H1 (cell line): ENCODE results near the gene TP53RK. TPM values are rescaled to one million over a fixed set of nuclear protein-coding genes. Genes with fewer than 3 reads are reported as not detected.

Experiments
- CTCF ChIA-PET: fragments of 300-600 bp; sonication (Branson Sonifier 250); formaldehyde crosslinking; loops from one replicate; lab custom pipeline; 2021; ENCODE audit not compliant: partially characterized antibody; lab: Charles Lee
- POLR2A ChIA-PET: fragments of 300-600 bp; sonication (Branson Sonifier 250); formaldehyde crosslinking; loops from one replicate; lab custom pipeline; 2021; ENCODE audit warnings: inconsistent platforms; ENCODE audit not compliant: partially characterized antibody; lab: Charles Lee
- DNase-seq, 2 experiments: peaks; one replicate each; pipeline versions ENCODE4 v3.0.0 to v3.0.0-alpha.2; 2010 to 2022; ENCODE audit warnings: low spot score in 2 of 2, low read depth in 1 of 2, mixed read lengths in 1 of 2
- FAIRE-seq: peaks from 2 replicates; lab custom pipeline; 2011; peaks lifted over from hg19 to GRCh38; lab: Jason Lieb, UNC
- H2AFZ ChIP-seq: 2 replicates; pipeline ENCODE4 v1.8.1; 2012; ENCODE audit warnings: low read length, inconsistent platforms
- H2AK5ac ChIP-seq: 2 replicates; pipeline ENCODE4 v1.6.1; 2013; ENCODE audit warnings: low read depth, low read length
- H2BK120ac ChIP-seq: replicated peaks from 2 replicates; pipeline ENCODE3; 2013; ENCODE audit warnings: low read depth, low read length, inconsistent platforms
- H2BK12ac ChIP-seq: 2 replicates; pipeline ENCODE4 v1.6.1; 2013; ENCODE audit warnings: low read depth, low read length
- H2BK15ac ChIP-seq: 2 replicates; pipeline ENCODE4 v1.6.1; 2013; ENCODE audit warnings: low read length
- H2BK20ac ChIP-seq: 2 replicates; pipeline ENCODE4 v1.6.1; 2013; ENCODE audit warnings: low read length
- H2BK5ac ChIP-seq: 2 replicates; pipeline ENCODE4 v1.6.1; 2013; ENCODE audit warnings: low read depth, low read length
- H3K14ac ChIP-seq: 2 replicates; pipeline ENCODE4 v1.6.1; 2013; ENCODE audit warnings: inconsistent platforms; ENCODE audit not compliant: insufficient read length
- H3K18ac ChIP-seq: 2 replicates; pipeline ENCODE4 v1.6.1; 2013; ENCODE audit warnings: low read length; ENCODE audit errors: extremely low read depth
- H3K23ac ChIP-seq: 2 replicates; pipeline ENCODE4 v1.6.1; 2013; ENCODE audit warnings: inconsistent platforms; ENCODE audit not compliant: insufficient read length
- H3K23me2 ChIP-seq: 2 replicates; pipeline ENCODE4 v1.6.1; 2013; ENCODE audit warnings: low read depth, low read length
- H3K27ac ChIP-seq: 2 replicates; pipeline ENCODE4 v1.6.1; 2011; ENCODE audit warnings: low read depth, low read length, inconsistent platforms
- H3K27me3 ChIP-seq, 4 experiments: replicated peaks in 1 of 4; 1 replicate in 1 of 4; 2 replicates in 3 of 4; pipeline versions ENCODE4 v1.6.1 to v1.8.1; 2011 to 2013; ENCODE audit warnings: low read length in 3 of 4, mild to moderate bottlenecking in 3 of 4, inconsistent platforms in 2 of 4, mixed read lengths in 2 of 4, moderate library complexity in 1 of 4; ENCODE audit not compliant: control insufficient read depth in 3 of 4, insufficient read depth in 3 of 4; ENCODE audit errors: extremely low read depth in 1 of 4
- H3K36me3 ChIP-seq, 4 experiments: 2 replicates each; pipeline versions ENCODE4 v1.6.1 to v1.8.1; 2011 to 2013; ENCODE audit warnings: mild to moderate bottlenecking in 4 of 4, low read length in 3 of 4, moderate library complexity in 2 of 4, control low read depth in 1 of 4, inconsistent platforms in 1 of 4; ENCODE audit not compliant: insufficient read depth in 4 of 4, control insufficient read depth in 2 of 4
- H3K4ac ChIP-seq: replicated peaks from 2 replicates; pipeline ENCODE3; 2013; ENCODE audit warnings: low read length, low read depth, mixed read lengths, inconsistent platforms; ENCODE audit not compliant: insufficient read length
- H3K4me1 ChIP-seq, 4 experiments: replicated peaks in 1 of 4; 1 replicate in 1 of 4; 2 replicates in 3 of 4; pipeline versions ENCODE4 v1.6.1 to v1.8.1; 2011 to 2013; ENCODE audit warnings: low read length in 3 of 4, inconsistent platforms in 2 of 4, mixed read lengths in 1 of 4; ENCODE audit not compliant: insufficient read depth in 4 of 4, control insufficient read depth in 3 of 4
- H3K4me2 ChIP-seq, 2 experiments: 2 replicates each; pipeline versions ENCODE4 v1.6.1 to v1.8.1; 2011 to 2013; ENCODE audit warnings: low read depth in 2 of 2, low read length in 2 of 2, control low read depth in 1 of 2, inconsistent platforms in 1 of 2, mild to moderate bottlenecking in 1 of 2; ENCODE audit not compliant: insufficient read depth in 1 of 2
- H3K4me3 ChIP-seq, 4 experiments: fragments of 200-600, 300-600 bp in 1 of 4; sonication (generic), shearing (Covaris generic), sonication (Bioruptor Twin) in 1 of 4; 2 replicates each; pipeline versions ENCODE4 v1.5.1 to v1.8.1; 2011 to 2016; ENCODE audit warnings: low read length in 4 of 4, low read depth in 3 of 4, control low read depth in 2 of 4, inconsistent platforms in 2 of 4, mild to moderate bottlenecking in 2 of 4, mixed read lengths in 1 of 4, moderate library complexity in 1 of 4; ENCODE audit not compliant: insufficient read depth in 2 of 4; ENCODE audit errors: extremely low read depth in 1 of 4
- H3K56ac ChIP-seq: replicated peaks from 2 replicates; pipeline ENCODE3; 2013; ENCODE audit warnings: low read depth, mild to moderate bottlenecking, mixed read lengths, low read length, inconsistent platforms; ENCODE audit not compliant: insufficient read length
- H3K79me1 ChIP-seq: 2 replicates; pipeline ENCODE4 v1.6.1; 2013; ENCODE audit warnings: low read depth, low read length, control low read depth
- H3K79me2 ChIP-seq, 2 experiments: 2 replicates each; pipeline versions ENCODE4 v1.6.1 to v1.8.1; 2012 to 2013; ENCODE audit warnings: low read length in 2 of 2, mild to moderate bottlenecking in 2 of 2, inconsistent platforms in 1 of 2; ENCODE audit not compliant: insufficient read depth in 2 of 2, control insufficient read depth in 1 of 2
- H3K9ac ChIP-seq, 4 experiments: replicated peaks in 1 of 4; 1 replicate in 1 of 4; 2 replicates in 3 of 4; pipeline versions ENCODE4 v1.6.1 to v1.8.1; 2011 to 2013; ENCODE audit warnings: low read depth in 3 of 4, low read length in 3 of 4, control low read depth in 2 of 4, mild to moderate bottlenecking in 2 of 4, moderate library complexity in 2 of 4, inconsistent platforms in 1 of 4; ENCODE audit errors: extremely low read depth in 1 of 4
- H3K9me3 ChIP-seq, 2 experiments: 2 replicates each; pipeline versions ENCODE4 v1.6.1 to v1.8.1; 2012 to 2013; ENCODE audit warnings: mild to moderate bottlenecking in 2 of 2, moderate library complexity in 2 of 2, control low read depth in 1 of 2, inconsistent platforms in 1 of 2, low read depth in 1 of 2, low read length in 1 of 2, mixed read lengths in 1 of 2; ENCODE audit not compliant: insufficient read depth in 2 of 2
- H4K20me1 ChIP-seq, 2 experiments: replicated peaks in 1 of 2; 2 replicates each; pipeline versions ENCODE3 to v1.8.1; 2011 to 2013; ENCODE audit warnings: inconsistent platforms in 2 of 2, low read length in 2 of 2, mild to moderate bottlenecking in 1 of 2; ENCODE audit not compliant: insufficient read depth in 2 of 2, control insufficient read depth in 1 of 2
- H4K5ac ChIP-seq: 2 replicates; pipeline ENCODE4 v1.6.1; 2013; ENCODE audit warnings: low read length, low read depth, mixed read lengths, inconsistent platforms; ENCODE audit not compliant: insufficient read length
- H4K8ac ChIP-seq: 2 replicates; pipeline ENCODE4 v1.8.0; 2013; ENCODE audit warnings: mild to moderate bottlenecking, moderate library complexity, low read length, inconsistent platforms; ENCODE audit not compliant: insufficient read depth; ENCODE audit errors: extremely low read depth
- H4K91ac ChIP-seq: replicated peaks from 2 replicates; pipeline ENCODE3; 2013; ENCODE audit warnings: low read length, mixed read lengths, inconsistent platforms; ENCODE audit not compliant: insufficient read length
- ASH2L ChIP-seq: fragments of 200-600, 300-600 bp; sonication (generic); IDR thresholded peaks from one replicate; pipeline ENCODE4 v1.7.1; 2017; ENCODE audit warnings: low read length
- NRF1 ChIP-seq: IDR thresholded peaks from 2 replicates; pipeline ENCODE4 v1.6.1; 2011; ENCODE audit warnings: mild to moderate bottlenecking, low read depth, low read length, improper control_type of control experiment
- PHF8 ChIP-seq: fragments of 200-600 bp; sonication (generic); conservative IDR thresholded peaks from 2 replicates; pipeline ENCODE4 v1.7.1; 2012; ENCODE audit warnings: low read depth, mild to moderate bottlenecking, inconsistent platforms, low read length, moderate library complexity
- POLR2A ChIP-seq, 2 experiments: IDR thresholded peaks; 1 replicate in 1 of 2; 2 replicates in 1 of 2; pipeline ENCODE4 v1.6.1; 2011; ENCODE audit warnings: low read depth in 2 of 2, low read length in 2 of 2, mild to moderate bottlenecking in 2 of 2; ENCODE audit errors: control extremely low read depth in 1 of 2
- POLR2AphosphoS5 ChIP-seq: IDR thresholded peaks from 2 replicates; pipeline ENCODE4 v1.6.1; 2011; ENCODE audit warnings: low read depth, low read length
- RNF2 ChIP-seq: fragments of 200-900, 300-1000 bp; sonication (generic); IDR thresholded peaks from 2 replicates; pipeline ENCODE4 v1.7.1; 2016; ENCODE audit warnings: borderline replicate concordance, low read depth, mild to moderate bottlenecking, antibody characterized with exemption, low read length; ENCODE audit not compliant: poor library complexity, severe bottlenecking; ENCODE audit errors: missing control alignments
- SIRT6 ChIP-seq: IDR thresholded peaks from one replicate; pipeline ENCODE4 v1.7.1; 2012; ENCODE audit warnings: low read length, inconsistent platforms
- SP1 ChIP-seq: IDR thresholded peaks from 2 replicates; pipeline ENCODE4 v1.6.1; 2011; ENCODE audit warnings: low read depth, low read length
- SRF ChIP-seq: IDR thresholded peaks from 2 replicates; pipeline ENCODE4 v1.6.1; 2011; ENCODE audit warnings: mild to moderate bottlenecking, low read depth, low read length, moderate library complexity
- TAF1 ChIP-seq: IDR thresholded peaks from 2 replicates; pipeline ENCODE4 v1.6.1; 2011; ENCODE audit warnings: mild to moderate bottlenecking, low read depth, low read length
- TAF7 ChIP-seq: optimal IDR thresholded peaks from 2 replicates; pipeline ENCODE3; 2011; ENCODE audit warnings: low read depth, mild to moderate bottlenecking, inconsistent platforms, low read length, moderate library complexity, borderline replicate concordance
- USF2 ChIP-seq: IDR thresholded peaks from 2 replicates; pipeline ENCODE4 v1.6.1; 2011; ENCODE audit warnings: low read length, improper control_type of control experiment
- WGBS, 2 experiments: shearing (Covaris generic) in 1 of 2; methylation state at CpG; one replicate each; pipeline versions ENCODE4 v1.1.6 to v1.1.7; 2013 to 2015; ENCODE audit warnings: low lambda C conversion rate in 2 of 2, mixed read lengths in 2 of 2, inconsistent platforms in 1 of 2, low coverage in 1 of 2, missing lambda C conversion rate in 1 of 2; ENCODE audit not compliant: insufficient replicate concordance in 2 of 2, insufficient coverage in 1 of 2, insufficient read length in 1 of 2; ENCODE audit errors: extremely low coverage in 1 of 2, missing lambda C conversion rate in 1 of 2; 5-methylcytosine and 5-hydroxymethylcytosine counted together
- polyA plus RNA-seq, 7 experiments: library from polyadenylated mRNA; depleted of rRNA in 3 of 7; stranded (reverse) in 5 of 7; unstranded in 2 of 7; fragments of >200 nt in 5 of 7; fragments of 200-250 nt in 2 of 7; gene quantifications; 1 replicate in 5 of 7; 2 replicates in 1 of 7; 4 replicates in 1 of 7; pipeline versions ENCODE4 v1.2.1 to v1.2.3, GENCODE V29; 2011 to 2013; ENCODE audit warnings: missing spikeins in 2 of 7, mixed read lengths in 2 of 7
- total RNA-seq: library from RNA; stranded (reverse); fragmentation: NEBNext Ultra II Directional; extraction: Animal tissue kit (Norgen Biotek cat#: 25700); gene quantifications from 2 replicates; pipeline ENCODE4 v1.2.1, GENCODE V29; 2021

The TP53RK gene
- total and polyA plus RNA-seq, 2 of the 8 experiments (the other 6 are each of a cell fraction or from before 2014, with no cell fraction given) = 8.5 to 16.3 TPM

DNA sequence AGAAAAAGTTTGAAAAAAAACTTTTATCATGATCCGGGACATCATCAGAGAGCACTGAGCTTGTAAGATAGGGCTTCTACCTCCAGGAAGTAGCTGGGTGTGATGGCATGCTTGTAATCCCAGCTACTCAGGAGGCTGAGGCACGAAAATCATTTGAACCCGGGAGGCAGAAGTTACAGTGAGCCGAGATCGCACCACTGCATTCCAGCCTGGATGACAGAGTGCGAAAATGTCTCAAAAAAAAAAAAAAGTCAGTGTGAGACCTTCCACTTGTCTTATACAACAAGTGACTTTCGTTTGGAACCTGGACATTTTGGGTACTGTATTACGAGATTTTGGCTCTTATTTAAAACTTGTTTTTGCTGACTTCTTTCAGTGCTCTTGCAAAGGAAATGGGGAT lies 32.1 kb downstream of the TP53RK start:
- Histone ChIP-seq H3K4me3 (no peak overlapping the region), H3K4me1 (no peaks in the 10 kb centered on the region), H2BK120ac (no peak overlapping the region), H3K23me2 (no peaks in the 10 kb centered on the region), H2AK5ac (no peak overlapping the region), H3K4ac (no peak overlapping the region), H4K20me1 (no peaks in the 10 kb centered on the region), H3K79me1 (no peaks in the 10 kb centered on the region), H3K9ac (no peak overlapping the region), H3K79me2 (no peaks in the 10 kb centered on the region), H3K9me3 (peaks cover 0 to 6% of the 10 kb centered on the region in 2 experiments; a peak in 1 of 4 replicates), H3K27me3 (no peaks in the 10 kb centered on the region)
- FAIRE-seq (no peak), DNase-seq (no peak)
- CTCF ChIA-PET = interaction anchor here (0.6 to 2.0 kb wide), 2 partner anchors 19 to 24 kb away, joined by 3 to 11 read pairs; no protein-coding TSS in a partner anchor
- TF ChIP-seq NRF1 (no peak), ASH2L (no peak), RNF2 (no peak), SP1 (no peak), POLR2AphosphoS5 (no peak), SIRT6 (no peak), POLR2A (IDR thresholded peaks at IDR 0.05; ENCODE audit: control extremely low read depth in 1 of 2, low read depth in 2 of 2, low read length in 2 of 2) (no peak), PHF8 (no peak), SRF (no peak), TAF1 (no peak), TAF7 (no peak), USF2 (no peak)
- TF ChIP-seq, all 59 proteins: peak for 0
- H4K5ac ChIP-seq = no peak overlapping the region
- H2BK15ac ChIP-seq = no peak overlapping the region
- H2AFZ ChIP-seq = no peak overlapping the region
- H3K23ac ChIP-seq = no peak overlapping the region
- H2BK5ac ChIP-seq = no peak overlapping the region
- no peak overlapping the region for H4K8ac ChIP-seq
- no peak overlapping the region for H3K18ac ChIP-seq
- no peak overlapping the region for H2BK12ac ChIP-seq
- POLR2A ChIA-PET = interaction anchor here (1.2 kb wide), 1 partner anchor 20 kb away, joined by 3 read pairs; no protein-coding TSS in a partner anchor
- H3K36me3 ChIP-seq = peaks cover 0 to 9% (median 3%) of the 10 kb centered on the region in 4 experiments; a peak in 2 of 8 replicates
- no peak overlapping the region for H3K4me2 ChIP-seq
- no peak overlapping the region for H4K91ac ChIP-seq
- 92% methylated on average over 8 of the region's 8 CpGs; no CpG with 5 or more reads in 1 of the 2 experiments for WGBS, 2 experiments
- H3K27ac ChIP-seq = no peak overlapping the region
- H3K56ac ChIP-seq = no peak overlapping the region
- no peak overlapping the region for H3K14ac ChIP-seq
- H2BK20ac ChIP-seq = no peak overlapping the region
